Osteoblast (primary cell): ENCODE measurements around the gene EIF2S2. TPM values are rescaled to one million over a fixed set of nuclear protein-coding genes. Genes with fewer than 3 reads are reported as not detected.

Experiments used
- DNase-seq: peaks from one replicate; pipeline ENCODE4 v3.0.0; 2011; ENCODE audit warnings: low spot score, mixed read lengths; ENCODE audit not compliant: insufficient read length; ENCODE audit errors: missing footprints
- H2AFZ ChIP-seq: 2 replicates; pipeline ENCODE4 v1.6.0; 2011; ENCODE audit warnings: mild to moderate bottlenecking, low read length
- H3K27ac ChIP-seq: 2 replicates; pipeline ENCODE4 v1.5.1; 2011; ENCODE audit warnings: mild to moderate bottlenecking, low read depth, low read length, moderate library complexity
- H3K27me3 ChIP-seq: 2 replicates; pipeline ENCODE4 v1.6.0; 2012; ENCODE audit warnings: mild to moderate bottlenecking, control low read depth, inconsistent platforms, low read length, moderate library complexity; ENCODE audit not compliant: insufficient read depth
- H3K36me3 ChIP-seq: 2 replicates; pipeline ENCODE4 v1.5.1; 2011; ENCODE audit warnings: mild to moderate bottlenecking, low read length, control low read depth, moderate library complexity; ENCODE audit not compliant: insufficient read depth
- H3K4me1 ChIP-seq: 2 replicates; pipeline ENCODE4 v1.5.1; 2011; ENCODE audit warnings: mild to moderate bottlenecking, low read length, control low read depth, moderate library complexity; ENCODE audit not compliant: insufficient read depth
- H3K4me2 ChIP-seq: 2 replicates; pipeline ENCODE4 v1.6.0; 2011; ENCODE audit warnings: mild to moderate bottlenecking, low read length; ENCODE audit not compliant: insufficient read depth
- H3K4me3 ChIP-seq: fragments of 200-600 bp; sonication (generic); 3 replicates; pipeline ENCODE4 v1.5.1; 2012; ENCODE audit warnings: mild to moderate bottlenecking, low read length, inconsistent platforms; ENCODE audit not compliant: insufficient read depth
- H3K79me2 ChIP-seq: 2 replicates; pipeline ENCODE4 v1.6.0; 2012; ENCODE audit warnings: mild to moderate bottlenecking, low read length, control low read depth, inconsistent platforms; ENCODE audit not compliant: insufficient read depth
- H3K9me3 ChIP-seq: 2 replicates; pipeline ENCODE4 v1.5.1; 2011; ENCODE audit warnings: low read depth, low read length, control low read depth
- H4K20me1 ChIP-seq: 2 replicates; pipeline ENCODE4 v1.6.0; 2012; ENCODE audit warnings: mild to moderate bottlenecking, low read length, control low read depth; ENCODE audit not compliant: insufficient read depth
- CTCF ChIP-seq: IDR thresholded peaks from 2 replicates; pipeline ENCODE4 v1.5.1; 2011; ENCODE audit warnings: mild to moderate bottlenecking, low read depth, low read length, moderate library complexity; ENCODE audit errors: extremely low read depth
- total RNA-seq: library from RNA; depleted of rRNA; stranded (reverse); fragments of >200 nt; gene quantifications from 2 replicates; pipeline ENCODE4 v1.2.3, GENCODE V29; 2012

The EIF2S2 gene
- total RNA-seq, 1 donor, result 148 TPM

DNA sequence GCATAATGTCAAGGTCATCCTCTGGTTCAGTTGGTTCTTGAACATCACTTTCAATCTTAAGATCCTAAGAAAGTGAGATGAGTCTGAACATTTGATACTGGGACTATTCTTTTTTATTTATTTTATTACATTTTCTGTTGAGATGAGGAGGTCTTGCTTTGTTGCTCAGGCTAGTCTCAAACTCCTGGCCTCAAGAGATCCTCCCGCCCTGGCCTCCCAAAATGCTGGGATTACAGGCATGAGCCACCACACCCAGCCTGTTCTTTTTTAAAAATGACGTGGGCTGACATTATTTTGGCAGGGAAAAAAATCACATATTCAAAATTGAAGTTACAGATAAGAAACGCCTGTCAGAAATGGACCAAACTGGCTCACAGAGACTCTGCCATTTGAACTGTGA, 13.5 kb downstream of the EIF2S2 start:
- Histone ChIP-seq H3K27me3 (no peaks in the 10 kb centered on the region), H3K4me1 (peaks cover 3% of the 10 kb centered on the region), H3K9me3 (no peaks in the 10 kb centered on the region), H3K4me2 (no peak overlapping the region), H3K36me3 (peaks cover 97% of the 10 kb centered on the region), H3K79me2 (peaks cover 64% of the 10 kb centered on the region), H3K27ac (no peak overlapping the region), H3K4me3 (no peak overlapping the region), H2AFZ (no peak overlapping the region), H4K20me1 (peaks cover 37% of the 10 kb centered on the region)
- DNase-seq, result no peak
- no peak for TF ChIP-seq CTCF

GRCh38 chr20:34096699-34097444, 15.2 kb downstream of the EIF2S2 start:
- H3K9me3 ChIP-seq, result no peaks in the 10 kb centered on the region
- peaks cover 57% of the 10 kb centered on the region for H3K79me2 ChIP-seq
- H3K4me3 ChIP-seq, result no peak overlapping the region
- no peak for TF ChIP-seq CTCF
- H3K36me3 ChIP-seq, result peaks cover 92% of the 10 kb centered on the region
- DNase-seq, result no peak
- H3K27me3 ChIP-seq, result no peaks in the 10 kb centered on the region
- no peak overlapping the region for H2AFZ ChIP-seq
- H4K20me1 ChIP-seq, result peaks cover 36% of the 10 kb centered on the region
- no peak overlapping the region for H3K4me2 ChIP-seq
- peak overlapping the region; percentile 24 for H3K27ac ChIP-seq
- H3K4me1 ChIP-seq, result peaks cover 3% of the 10 kb centered on the region

GRCh38 chr20:34095825-34096224, 16.2 kb downstream of the EIF2S2 start:
- Histone ChIP-seq H4K20me1 (peaks cover 27% of the 10 kb centered on the region), H3K79me2 (peaks cover 48% of the 10 kb centered on the region)
- no peak for TF ChIP-seq CTCF

GRCh38 chr20:34093895-34094294, 18.1 kb downstream of the EIF2S2 start:
- Histone ChIP-seq H3K27me3 (no peaks in the 10 kb centered on the region), H3K4me3 (no peak overlapping the region), H3K4me1 (peaks cover 3% of the 10 kb centered on the region), H4K20me1 (peaks cover 14% of the 10 kb centered on the region), H3K27ac (no peak overlapping the region), H3K36me3 (peaks cover 88% of the 10 kb centered on the region), H3K9me3 (no peaks in the 10 kb centered on the region), H3K79me2 (peaks cover 33% of the 10 kb centered on the region), H2AFZ (no peak overlapping the region), H3K4me2 (no peak overlapping the region)
- TF ChIP-seq CTCF, result no peak
- no peak for DNase-seq

More at GRCh38 chr20:34095825-34096224, 16.2 kb downstream of the EIF2S2 start:
- no peaks in the 10 kb centered on the region for H3K9me3 ChIP-seq
- no peak overlapping the region for H3K27ac ChIP-seq
- H3K27me3 ChIP-seq, result no peaks in the 10 kb centered on the region
- no peak overlapping the region for H3K4me3 ChIP-seq
- no peak for DNase-seq
- no peak overlapping the region for H3K4me2 ChIP-seq
- peaks cover 3% of the 10 kb centered on the region for H3K4me1 ChIP-seq
- H2AFZ ChIP-seq, result no peak overlapping the region
- peaks cover 89% of the 10 kb centered on the region for H3K36me3 ChIP-seq
